ENCODE results near the gene CETN1.

CETN1 gene

DNA sequence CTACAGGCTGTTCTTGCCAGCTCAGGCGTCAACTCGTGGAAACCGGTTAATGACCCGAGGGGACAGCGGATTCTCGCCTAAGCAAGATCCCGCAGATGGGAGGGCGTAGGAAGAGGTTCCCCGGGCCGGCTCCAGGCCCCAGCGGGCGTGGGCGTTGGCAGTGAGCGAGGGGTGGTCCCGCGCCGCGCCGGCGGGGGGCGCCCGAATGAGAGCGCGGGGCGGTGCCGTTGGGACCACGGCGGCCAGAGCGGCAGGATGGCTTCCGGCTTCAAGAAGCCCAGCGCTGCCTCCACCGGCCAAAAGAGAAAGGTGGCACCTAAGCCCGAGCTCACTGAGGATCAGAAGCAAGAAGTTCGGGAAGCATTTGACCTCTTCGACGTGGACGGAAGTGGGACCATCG is at the start of gene CETN1:
Gene CETN1, plus strand, starts transcription at position 227 of the 400 bp plus-strand sequence. Its CDS starts 29 bp downstream, at position 256.
- DNase-seq = no peak

DNA sequence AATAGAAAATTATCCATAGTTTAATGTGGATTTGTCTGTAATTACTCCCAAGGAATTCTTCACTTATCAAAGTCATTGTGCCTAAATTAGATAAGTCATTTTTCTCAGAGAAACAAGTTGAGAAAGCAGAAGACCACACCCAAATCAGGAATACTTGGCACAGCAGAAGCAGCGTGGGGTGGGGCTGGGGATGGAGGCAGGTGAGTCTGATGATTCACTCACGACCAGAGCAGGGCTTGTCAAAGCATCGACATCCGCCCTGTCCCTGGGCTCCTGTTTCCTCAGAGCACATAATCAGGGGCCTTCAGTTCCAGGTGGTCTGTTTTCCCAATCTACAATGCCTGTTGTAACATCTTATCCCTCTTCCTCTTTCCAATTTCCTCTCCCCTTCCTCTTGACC is 48.2 kb upstream of the CETN1 start:
- no peak for DNase-seq

DNA sequence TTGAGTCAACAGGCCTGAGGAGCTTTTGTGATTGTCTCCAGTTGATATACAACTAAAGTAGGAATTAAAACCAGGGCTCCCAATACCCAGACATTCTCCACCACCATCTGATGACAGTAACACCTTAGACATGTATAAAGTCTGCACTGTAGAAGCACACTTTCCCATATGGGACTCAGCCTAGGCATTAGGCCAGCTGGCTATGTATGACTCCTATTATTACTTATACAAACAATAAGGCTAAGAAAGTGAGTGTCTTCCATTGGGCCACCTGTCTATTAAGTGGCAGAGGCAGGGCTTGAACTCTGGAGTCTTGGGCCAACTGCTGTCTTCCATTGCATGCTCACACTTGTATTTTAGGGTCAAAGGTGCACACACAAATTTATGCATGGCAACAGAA is 47.5 kb upstream of the CETN1 start:
- no peak for DNase-seq

DNA sequence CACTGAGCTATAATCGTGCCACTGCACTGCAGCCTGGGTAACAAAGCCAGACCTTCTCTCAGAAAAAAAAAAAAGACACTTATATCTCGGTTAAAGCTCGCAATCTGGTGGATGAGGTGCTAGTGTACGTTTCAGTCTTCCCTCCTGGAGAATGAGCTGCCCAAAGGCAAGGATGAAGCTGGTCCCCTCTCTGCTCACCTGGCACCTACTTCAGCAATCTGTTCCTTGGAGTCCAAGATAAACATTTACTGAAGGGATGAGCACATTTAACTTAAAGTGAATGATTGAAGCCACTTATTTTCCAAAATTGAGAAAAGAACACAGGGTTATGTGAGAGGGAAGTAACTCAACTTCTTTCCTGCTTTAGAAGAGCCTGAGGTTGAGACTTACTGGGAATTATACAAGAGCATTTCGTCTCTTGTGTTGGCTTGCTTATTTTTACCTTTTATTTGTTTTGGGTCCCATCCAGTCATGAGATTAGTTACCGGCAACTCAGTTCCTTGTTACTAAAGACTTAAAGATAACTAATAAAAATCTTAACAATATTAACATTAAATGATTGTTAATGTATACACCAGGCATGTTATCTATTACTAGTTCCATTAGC is 46.1 kb upstream of the CETN1 start:
- DNase-seq = no peak

DNA sequence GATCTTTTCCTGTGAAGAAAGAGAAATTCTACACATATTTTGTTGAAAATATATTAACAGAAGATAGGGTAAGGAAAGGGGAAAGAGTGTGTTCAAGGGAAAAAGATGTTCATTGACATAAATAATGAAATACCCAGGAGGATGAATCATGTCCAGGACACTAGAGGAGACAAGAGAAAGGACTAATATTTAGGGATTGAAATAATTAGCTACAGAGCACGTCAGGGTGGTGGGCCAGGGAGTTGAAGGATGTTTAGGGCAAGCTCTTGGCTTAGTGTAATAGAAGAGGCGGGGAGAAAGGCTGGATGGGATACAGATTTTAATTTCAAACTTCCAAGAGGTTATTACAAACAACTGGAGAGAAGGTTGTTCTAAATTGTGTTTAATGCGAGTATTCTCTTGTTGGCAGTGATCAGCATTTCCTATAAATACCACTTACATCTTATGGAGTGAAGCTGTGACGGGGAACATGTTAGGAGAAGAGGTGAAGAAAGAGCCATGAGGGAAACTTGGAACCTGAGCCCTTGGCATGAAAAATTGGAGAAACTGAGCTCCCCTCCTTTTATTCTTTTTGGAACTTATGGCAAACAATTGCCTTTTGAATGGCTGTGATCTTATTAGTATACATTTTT is 36.6 kb upstream of the CETN1 start:
- no peak for DNase-seq

DNA sequence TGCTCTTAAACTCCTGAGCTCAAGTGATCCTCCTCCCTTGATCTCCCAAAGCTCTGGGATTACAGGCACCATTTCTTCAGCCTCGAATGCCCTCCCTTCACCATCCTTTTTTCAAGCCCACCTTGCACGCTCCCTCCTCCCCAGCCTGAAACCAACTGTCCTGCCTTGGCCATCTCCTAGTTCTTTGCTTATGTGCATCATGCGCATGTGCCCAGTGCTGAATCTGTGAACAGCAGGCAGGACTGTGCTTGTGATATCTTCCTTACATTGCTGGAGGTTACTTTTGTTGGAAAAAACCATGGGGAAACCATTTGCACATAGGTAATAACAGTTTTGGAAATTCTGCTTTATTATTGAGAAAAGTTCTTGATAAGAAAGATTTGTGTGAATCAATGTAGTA is 30.2 kb upstream of the CETN1 start:
- DNase-seq = no peak

DNA sequence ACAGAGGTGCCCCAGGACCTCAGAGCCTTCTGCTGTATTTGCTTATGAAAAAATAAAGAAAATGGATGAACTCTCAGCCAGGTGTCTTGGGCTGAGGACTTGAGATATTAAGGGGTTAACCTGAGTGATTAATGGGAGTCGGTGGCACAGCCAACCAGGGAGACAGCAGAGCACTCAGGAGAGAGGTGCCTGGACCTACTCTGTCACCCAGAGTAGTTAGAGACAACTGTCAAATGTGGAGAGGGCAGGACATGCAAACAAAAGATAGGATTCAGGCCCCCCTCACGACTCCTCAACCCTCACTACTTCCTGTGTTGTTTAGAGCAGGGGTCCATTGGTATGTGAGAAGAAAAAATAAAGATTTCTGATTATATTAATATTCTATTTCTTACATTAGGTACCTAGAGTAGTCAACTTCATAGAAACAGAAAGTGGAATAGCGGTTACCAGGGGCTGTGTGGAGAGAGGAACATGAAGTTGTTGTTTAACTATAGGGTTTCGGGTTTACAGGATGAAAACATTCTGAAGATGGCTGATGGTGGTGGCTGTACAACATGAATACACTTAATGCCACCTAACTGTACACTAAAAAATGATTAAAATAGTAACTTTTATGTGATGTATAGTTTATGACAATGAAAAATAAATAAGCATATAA is 28.6 kb upstream of the CETN1 start:
- no peak for DNase-seq

DNA sequence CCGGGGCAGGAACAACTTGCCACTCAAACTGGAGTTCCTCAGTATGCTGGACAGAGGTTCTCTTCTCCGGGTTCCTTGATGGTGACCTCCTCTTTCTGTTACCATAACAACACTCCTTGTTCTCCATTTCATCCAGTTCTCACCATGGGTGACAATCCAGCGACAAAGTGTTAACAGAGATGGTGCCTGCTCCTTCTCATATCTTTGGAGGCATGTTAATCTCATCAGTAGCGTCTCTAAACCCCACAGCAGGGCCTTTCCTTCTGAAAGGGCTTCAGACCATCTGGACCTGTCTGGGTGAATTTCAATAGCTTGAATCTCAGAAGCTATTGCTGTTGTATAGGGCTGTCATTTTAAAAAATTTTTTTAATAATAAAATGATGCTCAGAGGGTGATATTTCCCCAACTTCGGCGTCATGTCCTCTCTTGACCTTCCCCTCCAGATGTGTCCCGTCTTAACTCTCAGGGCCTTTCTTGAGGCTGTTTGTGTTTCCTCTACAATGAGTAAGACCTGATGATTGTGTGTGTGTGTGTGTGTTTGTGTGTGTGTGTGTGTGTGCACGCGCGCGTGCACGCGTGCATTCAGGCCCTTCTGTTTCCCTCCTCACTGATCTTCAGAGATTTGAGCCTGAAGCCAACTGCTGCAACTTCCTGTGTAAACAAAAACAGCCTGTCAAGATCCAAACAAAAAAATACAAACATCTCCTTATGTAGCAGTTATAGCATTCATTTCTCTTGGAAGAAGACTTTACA is 24.3 kb upstream of the CETN1 start:
- DNase-seq = no peak

DNA sequence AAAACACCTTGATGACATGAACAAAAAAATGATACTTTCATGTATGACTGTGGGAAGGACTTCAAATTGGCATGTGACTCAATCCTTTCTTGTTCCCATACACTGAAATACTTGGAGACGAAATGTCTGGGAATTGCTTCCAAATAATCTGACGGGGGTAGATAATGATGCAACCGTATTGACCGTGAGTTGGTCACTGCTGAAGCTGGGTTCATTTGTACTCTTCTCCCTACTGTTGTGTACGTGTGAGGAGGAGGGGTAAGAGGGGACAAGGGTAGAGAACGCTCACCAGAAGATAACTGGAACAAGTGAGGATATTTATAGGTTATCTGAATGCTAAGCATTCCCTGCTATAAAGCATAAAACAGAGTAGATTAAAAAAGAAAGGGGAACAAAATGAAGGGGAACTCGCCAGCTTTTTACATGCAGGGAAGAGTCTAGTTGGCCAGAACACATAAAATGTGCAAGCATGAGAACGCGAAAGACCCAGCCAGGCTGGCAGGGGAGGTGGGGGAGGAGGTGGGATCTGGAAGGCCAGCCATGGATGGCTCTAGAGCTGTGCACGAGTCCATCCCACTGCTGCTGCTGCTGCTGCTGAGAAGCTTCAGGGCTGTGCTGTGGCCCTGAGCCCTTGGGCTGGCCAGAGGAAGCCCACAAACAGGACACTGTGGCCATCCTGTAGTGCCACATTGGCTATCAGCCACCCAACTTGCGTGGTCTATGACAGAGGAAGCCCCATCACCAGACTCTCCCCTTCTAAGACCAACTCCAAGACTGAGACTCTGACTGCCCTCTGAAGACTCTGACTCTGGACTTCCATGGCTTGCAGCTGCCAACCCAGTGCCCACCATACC is 15.2 kb upstream of the CETN1 start:
- DNase-seq = no peak

DNA sequence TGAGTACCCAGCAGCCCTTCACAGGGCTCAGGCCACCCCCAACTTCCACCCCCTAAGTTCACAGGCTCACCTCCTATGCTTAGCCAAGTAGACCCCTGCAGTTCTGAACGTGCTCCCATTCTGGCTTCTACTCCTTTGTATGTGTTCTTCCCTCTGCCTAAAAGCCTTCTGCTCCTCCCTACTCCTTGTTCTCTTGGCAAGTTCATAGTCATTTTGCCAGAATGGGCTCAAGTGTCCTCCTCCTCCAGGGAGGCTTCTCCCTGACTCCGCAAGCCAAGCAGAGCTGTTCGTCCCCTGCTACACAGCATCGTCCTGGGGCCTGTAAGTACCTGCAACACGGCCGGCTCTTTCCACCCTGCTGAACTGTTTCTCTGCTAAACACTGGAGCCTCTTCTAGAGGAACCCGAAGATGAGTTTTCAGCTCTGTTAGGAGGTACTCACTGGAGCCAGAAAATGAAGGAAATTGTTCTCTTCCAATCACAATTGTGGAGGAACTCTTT is 14.6 kb upstream of the CETN1 start:
- no peak for DNase-seq

DNA sequence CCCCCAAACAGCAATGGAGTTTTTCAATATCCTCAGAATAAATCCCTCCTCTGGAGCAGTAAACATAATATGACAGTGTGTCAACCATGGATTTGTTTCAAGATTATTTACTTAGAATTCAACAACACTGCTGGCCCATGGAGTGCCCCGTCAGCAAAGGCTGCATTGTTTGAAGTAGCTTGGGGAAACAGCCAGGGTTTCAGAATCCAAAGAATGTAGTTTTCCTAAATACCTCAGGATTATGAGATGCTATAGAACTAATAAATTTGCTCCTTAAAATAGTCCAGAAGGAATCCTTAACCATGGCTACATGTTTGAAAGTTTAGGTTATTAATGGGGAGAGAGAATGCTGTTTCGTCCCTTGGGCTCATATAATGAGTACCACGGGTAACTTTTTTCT is 13.1 kb upstream of the CETN1 start:
- no peak for DNase-seq

DNA sequence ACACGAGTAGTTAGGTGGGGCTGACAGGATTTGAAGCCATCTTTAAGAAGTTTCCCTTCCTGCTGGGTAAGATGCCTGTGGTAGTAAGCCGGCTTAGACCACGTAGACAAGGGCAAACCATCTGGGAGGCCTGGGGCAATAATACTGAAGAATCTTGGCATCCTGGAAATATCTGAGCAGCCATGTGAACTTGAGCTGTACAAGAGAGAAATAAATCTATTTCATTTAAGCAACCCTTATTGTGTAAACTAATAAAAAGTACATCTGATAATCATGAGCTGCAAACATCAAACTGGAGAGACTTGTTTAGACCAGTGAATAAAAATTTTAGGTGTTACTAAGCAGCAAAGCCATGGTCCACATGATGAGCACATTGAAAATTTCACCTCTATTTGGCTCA is 11.4 kb upstream of the CETN1 start:
- DNase-seq = no peak

DNA sequence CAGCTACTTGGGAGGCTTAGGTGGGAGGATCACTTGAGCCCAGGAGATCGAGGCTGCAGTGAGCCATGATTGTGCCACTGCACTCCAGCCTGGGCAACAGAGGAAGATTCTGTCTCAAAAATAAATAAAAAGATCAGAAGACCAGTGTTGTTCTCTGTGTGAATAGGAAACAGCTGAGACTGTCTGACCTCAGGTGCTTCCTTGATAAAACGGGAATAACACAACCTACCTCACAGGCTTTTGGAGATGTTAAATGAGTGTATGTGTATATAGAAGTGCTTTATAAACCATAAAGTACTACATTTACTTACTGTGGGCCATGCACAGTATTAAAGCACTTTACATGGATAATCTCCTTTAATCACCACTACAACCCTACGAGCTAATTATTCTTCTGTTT is 9.9 kb upstream of the CETN1 start:
- DNase-seq = no peak

DNA sequence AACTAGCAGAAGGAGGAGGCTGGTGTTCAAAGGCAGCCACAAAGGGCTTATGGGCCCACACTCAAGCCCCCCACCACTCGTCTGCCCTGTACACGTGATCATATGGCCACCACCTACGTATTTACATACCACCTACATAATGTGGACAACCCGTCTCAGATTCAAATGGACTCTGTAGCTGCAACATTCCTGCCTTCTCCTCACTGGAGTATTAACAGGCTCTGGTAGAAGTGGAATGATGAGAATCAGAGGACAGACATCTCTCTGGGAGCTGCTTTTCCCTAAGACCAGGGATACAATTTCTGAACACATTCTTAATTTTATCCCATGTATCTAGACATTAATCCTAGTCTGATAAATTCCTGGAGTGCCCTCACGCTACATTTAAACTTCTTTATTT is 9.5 kb upstream of the CETN1 start:
- no peak for DNase-seq

DNA sequence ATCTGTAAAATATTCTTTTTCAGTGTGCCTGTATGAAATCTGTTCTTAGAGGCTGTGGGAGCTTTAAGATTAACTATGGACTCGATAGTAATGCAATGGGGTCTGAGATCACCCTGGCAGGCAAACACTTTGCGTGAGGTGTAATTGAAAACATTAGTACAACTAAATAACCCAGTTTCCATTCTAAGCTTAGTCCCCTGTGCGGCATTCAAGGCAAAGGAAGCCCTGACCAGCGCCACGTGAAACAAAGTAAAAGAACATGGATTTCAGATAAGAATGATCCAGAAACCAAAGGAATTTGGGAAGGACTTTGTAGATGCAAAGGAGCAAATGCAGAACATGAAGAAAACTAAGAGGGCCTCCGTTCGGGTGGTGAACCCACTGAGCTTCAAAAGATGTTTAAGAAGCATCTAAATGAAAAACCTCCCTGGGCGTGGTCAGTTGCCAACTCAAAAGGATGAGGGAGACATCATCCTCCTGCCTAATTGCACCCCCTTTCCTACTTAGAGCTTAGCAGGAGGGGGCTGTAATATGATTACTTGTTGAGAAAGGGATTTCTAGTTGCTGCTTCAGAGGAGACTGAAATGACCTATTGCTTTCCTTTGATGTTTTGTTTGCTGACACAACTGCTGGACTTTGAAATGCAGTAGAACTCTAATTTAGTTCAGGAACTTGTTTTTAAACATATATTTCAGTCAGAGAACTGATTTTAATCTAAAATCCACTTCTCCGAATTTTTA is 7.9 kb upstream of the CETN1 start:
- DNase-seq = no peak

DNA sequence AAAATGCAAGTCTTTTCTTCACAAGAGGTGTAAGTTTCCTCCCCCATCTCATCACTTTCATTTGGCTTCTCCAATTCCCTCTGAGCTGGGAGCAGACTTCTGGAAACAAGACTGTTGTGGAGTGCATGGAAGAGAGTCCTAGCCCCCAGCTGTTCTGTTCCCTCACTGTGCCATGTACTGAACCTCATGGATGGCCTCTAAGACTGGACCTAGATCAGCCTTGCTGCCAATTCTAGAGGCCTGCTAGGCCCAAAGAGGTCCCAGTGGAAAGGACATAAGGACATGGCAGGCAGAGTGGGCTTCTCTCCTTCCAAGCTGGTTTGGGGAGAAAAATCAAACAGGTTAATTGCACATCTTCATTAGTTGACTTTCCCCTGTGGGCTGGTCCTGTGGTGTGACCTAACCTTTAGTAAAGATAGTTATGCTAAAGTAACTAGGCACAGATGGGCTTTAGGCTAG is 7.3 kb upstream of the CETN1 start:
- no peak for DNase-seq

DNA sequence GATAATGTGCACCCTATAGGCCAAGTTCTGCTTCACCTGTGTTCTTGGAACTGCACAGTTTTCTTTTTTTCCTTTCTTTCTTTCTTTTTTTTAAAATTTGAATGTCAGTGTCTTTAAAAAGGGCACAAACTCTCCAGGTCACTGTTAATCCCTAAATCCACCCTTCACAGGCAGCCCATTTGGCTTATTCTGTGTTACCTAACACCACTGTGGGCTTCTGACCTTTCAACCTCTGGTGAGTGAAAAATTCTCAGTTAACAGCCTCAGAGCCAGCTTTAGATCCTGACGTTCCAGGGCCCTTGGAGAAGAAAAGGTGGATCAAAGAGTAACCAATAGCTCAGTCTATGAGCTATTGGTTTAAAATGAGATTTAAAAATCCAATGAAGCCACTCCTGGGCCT is 6.8 kb upstream of the CETN1 start:
- DNase-seq = no peak

DNA sequence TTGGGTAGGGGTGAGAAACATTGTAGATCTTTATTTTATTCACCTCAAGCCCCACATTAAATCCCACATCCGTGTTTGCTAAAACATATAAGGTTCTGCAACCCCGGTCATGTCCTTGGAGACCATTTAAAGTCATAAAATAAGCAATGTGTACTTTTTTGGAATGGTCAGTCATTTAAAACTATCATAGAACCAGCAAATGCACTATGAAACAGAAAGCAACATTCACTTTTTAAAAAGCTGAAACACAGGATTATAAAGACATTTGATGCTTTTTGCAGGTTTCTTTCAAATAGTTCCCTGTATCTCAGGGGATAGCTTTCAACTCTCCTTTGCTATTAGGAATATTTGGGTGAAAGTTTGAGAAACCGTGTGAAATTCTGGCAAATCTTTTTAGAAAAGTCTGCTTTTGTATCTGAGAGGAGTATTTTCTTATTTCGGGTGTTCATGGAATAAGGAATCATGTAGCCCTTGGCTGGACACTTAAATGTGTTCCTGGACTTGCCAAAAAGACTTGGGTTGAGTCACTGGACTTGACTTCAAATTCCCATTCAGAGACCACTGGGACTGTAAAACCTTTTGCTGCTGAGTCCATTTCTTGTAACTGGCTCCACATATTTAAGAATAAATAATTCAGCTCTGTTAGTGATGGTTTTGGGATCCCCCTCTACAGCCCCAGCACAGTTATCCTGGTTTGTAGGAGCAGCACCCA is 5.9 kb upstream of the CETN1 start:
- no peak for DNase-seq

DNA sequence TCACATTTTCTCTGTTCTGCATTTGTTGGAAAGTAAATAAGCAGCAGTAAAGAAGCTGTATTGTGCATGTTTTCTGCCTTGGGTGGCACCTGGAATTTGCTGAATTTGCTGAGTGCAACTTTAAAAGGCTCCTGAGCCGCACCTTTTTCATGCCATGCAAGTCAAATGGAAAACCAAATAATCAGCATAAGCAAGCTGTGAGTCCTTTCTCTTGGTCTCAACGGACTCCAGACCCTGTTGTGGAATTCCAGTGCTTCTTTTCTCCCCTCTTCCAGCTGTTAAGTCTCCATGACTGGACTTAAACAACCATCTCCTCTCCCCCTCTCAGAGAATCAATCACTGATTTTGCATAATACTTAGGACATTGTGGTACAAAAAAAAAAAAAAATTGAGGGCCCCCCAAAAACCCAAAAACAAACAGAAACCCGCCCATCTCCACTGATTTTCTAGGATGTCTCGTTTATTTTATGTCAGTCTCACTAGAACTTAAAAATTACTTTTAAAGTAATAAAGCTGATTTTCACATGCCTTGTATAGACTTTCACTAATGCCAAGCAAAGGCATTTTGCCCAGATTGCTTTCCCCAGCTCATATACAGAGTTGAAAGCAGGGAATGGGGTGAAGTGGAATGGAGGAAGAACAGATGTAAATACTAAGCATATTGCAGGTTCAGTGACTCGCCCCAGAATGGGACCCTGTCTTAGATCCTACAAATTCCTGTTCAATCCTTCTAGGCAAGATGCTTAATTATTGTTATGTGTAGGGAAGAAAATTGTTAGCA is 5.1 kb upstream of the CETN1 start:
- DNase-seq = no peak

DNA sequence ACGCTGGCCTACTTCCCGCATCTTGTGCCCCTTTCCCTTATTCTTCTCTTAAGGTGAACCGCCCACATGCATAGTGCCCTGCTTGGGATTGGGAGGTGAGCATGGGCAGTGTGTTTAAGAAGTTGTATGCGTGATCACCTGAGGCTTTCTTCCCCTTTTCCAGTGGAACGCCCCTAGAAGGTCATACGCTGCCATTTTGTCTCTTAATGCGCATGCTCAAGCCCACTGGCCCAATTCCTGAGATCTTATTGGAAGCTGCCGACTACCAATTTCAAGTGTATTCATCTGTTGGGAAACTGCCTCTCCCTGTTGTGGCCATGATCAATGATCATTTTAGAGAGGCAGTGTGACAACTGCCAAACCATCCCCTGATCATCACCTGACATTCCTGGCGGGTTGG is 3.3 kb upstream of the CETN1 start:
- no peak for DNase-seq
